ENCODE results near the gene TRIM26.
A peak's percentile ranks its signal among the peaks of the same experiment; 100 is the strongest.
"Not testable (repeated sequence)": the region's sequence is repeated elsewhere in the genome, so short reads cannot be mapped to it uniquely, and the experiment has no call there.

The TRIM26 gene

GRCh38 chr6:30258204-30258603 is 45.0 kb upstream of the TRIM26 start:
- Histone ChIP-seq H3K4me3 (ENCODE audit: low read depth in 1 of 2, low read length in 2 of 2) (no peak overlapping the region), H3K4me2 (ENCODE audit: insufficient read depth, low read length) (no peak overlapping the region), H2AFZ (ENCODE audit: low read depth, low read length) (no peak overlapping the region), H3K9ac (ENCODE audit: low read depth, low read length) (no peak overlapping the region), H3K27ac (ENCODE audit: low read length) (no peak overlapping the region), H3K27me3 (ENCODE audit: insufficient read depth, low read length, poor library complexity) (no peaks in the 10 kb centered on the region), H3K9me3 (ENCODE audit: insufficient read depth, low read length, severe bottlenecking) (no peaks in the 10 kb centered on the region), H3K79me2 (ENCODE audit: insufficient read depth, low read length) (no peaks in the 10 kb centered on the region), H3K36me3 (ENCODE audit: insufficient read depth, low read length) (no peaks in the 10 kb centered on the region), H3K4me1 (ENCODE audit: insufficient read depth, low read length) (no peaks in the 10 kb centered on the region), H4K20me1 (ENCODE audit: insufficient read depth, low read length) (no peaks in the 10 kb centered on the region)
- DNase-seq (no peak), ATAC-seq (ENCODE audit: insufficient read depth, low read depth) (no peak)
- TF ChIP-seq EZH2 (IDR thresholded peaks at IDR 0.05; ENCODE audit: borderline replicate concordance, low read depth, low read length, severe bottlenecking) (no peak), CTCF (IDR thresholded peaks at IDR 0.05; ENCODE audit: borderline replicate concordance, extremely low read depth, low read length, poor library complexity, severe bottlenecking) (no peak)

GRCh38 chr6:30252417-30252816 is 39.2 kb upstream of the TRIM26 start:
- not testable (repeated sequence) for ATAC-seq (ENCODE audit: insufficient read depth, low read depth); H3K4me3 ChIP-seq (ENCODE audit: low read depth in 1 of 2, low read length in 2 of 2)

GRCh38 chr6:30244560-30244959 is 31.4 kb upstream of the TRIM26 start:
- no peak overlapping the region for H2AFZ ChIP-seq (ENCODE audit: low read depth, low read length)
- no peaks in the 10 kb centered on the region for H3K36me3 ChIP-seq (ENCODE audit: insufficient read depth, low read length)
- no peak overlapping the region for H3K4me2 ChIP-seq (ENCODE audit: insufficient read depth, low read length)
- no peaks in the 10 kb centered on the region for H3K4me1 ChIP-seq (ENCODE audit: insufficient read depth, low read length)
- no peak for TF ChIP-seq CTCF (IDR thresholded peaks at IDR 0.05; ENCODE audit: borderline replicate concordance, extremely low read depth, low read length, poor library complexity, severe bottlenecking)
- TF ChIP-seq EZH2 (IDR thresholded peaks at IDR 0.05; ENCODE audit: borderline replicate concordance, low read depth, low read length, severe bottlenecking), result no peak
- no peak overlapping the region for H3K9ac ChIP-seq (ENCODE audit: low read depth, low read length)
- ATAC-seq (ENCODE audit: insufficient read depth, low read depth) (peak; percentile 60; the same call in 1 of the 3 replicates), DNase-seq (no peak)
- no peaks in the 10 kb centered on the region for H3K79me2 ChIP-seq (ENCODE audit: insufficient read depth, low read length)
- H3K27ac ChIP-seq (ENCODE audit: low read length), result no peak overlapping the region
- no peaks in the 10 kb centered on the region for H3K9me3 ChIP-seq (ENCODE audit: insufficient read depth, low read length, severe bottlenecking)
- 0 out of 2 replicates have a peak, but pooled peaks cover 3% of the 10 kb centered on the region for H4K20me1 ChIP-seq (ENCODE audit: insufficient read depth, low read length)
- no peak overlapping the region for H3K4me3 ChIP-seq (ENCODE audit: low read depth in 1 of 2, low read length in 2 of 2)
- H3K27me3 ChIP-seq (ENCODE audit: insufficient read depth, low read length, poor library complexity), result no peaks in the 10 kb centered on the region

More at GRCh38 chr6:30252417-30252816, 39.2 kb upstream of the TRIM26 start:
- H3K36me3 ChIP-seq (ENCODE audit: insufficient read depth, low read length); H3K27me3 ChIP-seq (ENCODE audit: insufficient read depth, low read length, poor library complexity); H3K4me1 ChIP-seq (ENCODE audit: insufficient read depth, low read length); H3K79me2 ChIP-seq (ENCODE audit: insufficient read depth, low read length); H3K27ac ChIP-seq (ENCODE audit: low read length); H3K4me2 ChIP-seq (ENCODE audit: insufficient read depth, low read length); H3K9me3 ChIP-seq (ENCODE audit: insufficient read depth, low read length, severe bottlenecking); H2AFZ ChIP-seq (ENCODE audit: low read depth, low read length); DNase-seq; H4K20me1 ChIP-seq (ENCODE audit: insufficient read depth, low read length); H3K9ac ChIP-seq (ENCODE audit: low read depth, low read length): not testable (repeated sequence)

GRCh38 chr6:30238178-30238795 is 25.1 kb upstream of the TRIM26 start:
- Histone ChIP-seq H3K27ac (ENCODE audit: low read length) (no peak overlapping the region), H3K9ac (ENCODE audit: low read depth, low read length) (no peak overlapping the region), H3K9me3 (ENCODE audit: insufficient read depth, low read length, severe bottlenecking) (no peaks in the 10 kb centered on the region), H3K4me1 (ENCODE audit: insufficient read depth, low read length) (no peaks in the 10 kb centered on the region), H3K4me3 (ENCODE audit: low read depth in 1 of 2, low read length in 2 of 2) (no peak overlapping the region), H3K4me2 (ENCODE audit: insufficient read depth, low read length) (no peak overlapping the region), H4K20me1 (ENCODE audit: insufficient read depth, low read length) (0 out of 2 replicates have a peak, but pooled peaks cover 3% of the 10 kb centered on the region), H3K36me3 (ENCODE audit: insufficient read depth, low read length) (no peaks in the 10 kb centered on the region), H2AFZ (ENCODE audit: low read depth, low read length) (no peak overlapping the region), H3K79me2 (ENCODE audit: insufficient read depth, low read length) (no peaks in the 10 kb centered on the region), H3K27me3 (ENCODE audit: insufficient read depth, low read length, poor library complexity) (no peaks in the 10 kb centered on the region)
- DNase-seq (no peak), ATAC-seq (ENCODE audit: insufficient read depth, low read depth) (no peak)
- TF ChIP-seq EZH2 (IDR thresholded peaks at IDR 0.05; ENCODE audit: borderline replicate concordance, low read depth, low read length, severe bottlenecking) (no peak), CTCF (IDR thresholded peaks at IDR 0.05; ENCODE audit: borderline replicate concordance, extremely low read depth, low read length, poor library complexity, severe bottlenecking) (peak; percentile 41)

Data from DND-41 (cell line).